ENCODE results near the gene TBC1D25.

The TBC1D25 gene

GRCh38 chrX:48539345-48540027 lies at the start of gene TBC1D25:
Gene TBC1D25 (plus strand): TSS chrX:48539714. CDS start chrX:48539798, 84 bp downstream.
- peak; percentile 96 for DNase-seq (ENCODE audit: low read depth)

DNA sequence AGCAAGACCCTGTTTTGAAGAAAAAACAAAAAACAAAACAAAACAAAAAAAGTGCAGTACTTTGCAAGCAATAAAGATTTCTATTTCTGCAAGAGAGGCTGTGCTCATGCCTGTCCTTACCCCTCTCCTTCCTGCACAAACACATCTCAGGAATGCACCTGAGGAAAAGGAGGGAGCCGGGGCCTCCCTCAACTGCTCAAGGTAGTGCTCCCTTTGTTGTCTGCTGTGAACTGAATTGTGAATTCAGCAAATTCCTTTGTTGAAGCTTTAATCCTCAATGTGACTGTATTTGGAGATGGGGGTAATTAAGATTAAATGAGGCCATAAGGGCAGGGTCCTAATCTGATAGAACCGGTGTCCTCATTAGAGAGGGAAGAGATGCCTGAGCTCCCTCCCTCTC lies 49.6 kb upstream of the TBC1D25 start:
- DNase-seq (ENCODE audit: low read depth): no peak

DNA sequence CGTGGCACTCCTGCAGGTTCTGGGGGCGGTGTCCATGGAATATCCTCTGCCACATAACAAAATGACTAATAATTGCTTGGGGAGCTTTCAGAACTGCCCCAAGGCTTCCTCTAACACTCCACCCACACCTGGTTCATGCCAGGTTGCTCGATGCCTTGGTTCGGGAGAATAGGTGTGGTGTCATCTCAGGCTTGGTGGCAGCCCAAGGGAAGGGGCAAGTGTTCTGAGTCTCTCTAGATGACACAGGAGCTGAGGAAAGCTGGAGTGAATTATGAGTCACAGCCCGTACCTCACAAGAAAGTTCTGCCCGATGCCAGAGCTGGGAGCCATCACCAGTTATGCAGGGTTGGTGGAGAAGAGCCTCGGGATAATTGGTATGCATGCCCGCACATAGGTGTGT lies 48.9 kb upstream of the TBC1D25 start:
- peak; percentile 24 for DNase-seq (ENCODE audit: low read depth)

GRCh38 chrX:48491809-48492208 lies 47.7 kb upstream of the TBC1D25 start:
- DNase-seq (ENCODE audit: low read depth): no peak

GRCh38 chrX:48492293-48492910 lies 47.1 kb upstream of the TBC1D25 start:
- DNase-seq (ENCODE audit: low read depth): peak; percentile 44

DNA sequence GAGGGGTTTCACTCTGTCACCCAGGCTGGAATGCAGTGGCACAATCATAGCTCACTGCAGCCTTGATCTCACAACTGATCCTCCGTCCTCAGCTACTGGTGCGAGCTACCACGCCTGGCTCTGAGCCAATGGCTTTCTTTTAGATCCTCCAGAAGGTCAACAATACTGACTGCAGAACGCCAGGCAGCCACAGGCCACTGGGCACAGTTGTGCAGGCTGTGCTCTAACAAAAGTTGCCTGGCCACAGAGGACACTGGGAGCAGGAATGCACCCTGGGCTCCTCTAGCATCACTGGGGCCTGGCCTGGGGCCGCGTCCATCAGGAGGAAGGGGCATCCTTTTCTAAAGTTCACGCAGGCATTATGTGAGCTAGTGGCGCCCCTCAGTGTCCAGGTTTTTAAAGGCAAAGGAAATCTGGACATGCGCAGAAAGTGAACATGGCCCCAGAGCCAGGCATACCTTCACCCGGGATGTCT lies 45.6 kb upstream of the TBC1D25 start:
- DNase-seq (ENCODE audit: low read depth): peak; percentile 47

GRCh38 chrX:48496660-48497059 lies 42.9 kb upstream of the TBC1D25 start:
- no peak for DNase-seq (ENCODE audit: low read depth)

DNA sequence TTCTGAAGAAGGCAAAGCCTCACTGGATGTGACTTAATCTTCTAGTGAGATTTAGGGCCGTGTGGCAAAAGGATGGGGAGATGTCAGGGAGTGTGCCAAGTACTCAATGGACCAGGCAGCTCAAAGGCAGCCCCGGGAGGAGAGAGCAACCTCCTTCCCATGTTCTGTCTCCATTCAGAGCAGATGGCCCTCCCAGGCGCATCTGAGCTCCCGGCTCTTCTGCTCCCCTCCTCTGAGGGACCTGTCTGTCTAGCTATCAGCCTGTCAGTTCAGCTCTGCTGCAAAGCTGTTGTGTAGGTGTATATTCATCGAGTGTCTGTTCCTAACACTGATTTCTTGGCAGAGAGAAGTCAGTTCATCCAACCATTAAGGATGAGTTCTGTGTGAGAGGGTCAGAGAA lies 41.6 kb upstream of the TBC1D25 start:
- DNase-seq (ENCODE audit: low read depth): no peak

- peak; percentile 59 for DNase-seq (ENCODE audit: low read depth)
Observed at GRCh38 chrX:48498374-48498809, 41.1 kb upstream of the TBC1D25 start.

DNA sequence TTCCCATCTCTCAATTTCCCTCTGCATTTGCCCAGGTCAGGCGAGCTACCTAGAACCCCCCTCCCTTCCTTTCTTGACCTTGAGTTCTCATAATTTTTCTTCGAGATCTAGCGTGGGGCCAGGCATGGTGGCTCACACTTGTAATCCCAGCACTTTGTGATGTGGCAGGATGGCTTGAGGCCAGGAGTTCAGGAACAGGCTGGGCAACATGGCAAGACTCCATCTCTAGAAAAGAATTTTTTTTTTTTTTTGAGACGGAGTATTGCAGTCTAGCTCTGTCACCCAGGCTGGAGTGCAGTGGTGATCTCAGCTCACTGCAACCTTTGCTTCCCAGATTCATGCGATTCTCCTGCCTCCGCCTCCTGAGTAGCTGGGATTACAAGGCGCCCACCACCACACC lies 35.3 kb upstream of the TBC1D25 start:
- no peak for DNase-seq (ENCODE audit: low read depth)

DNA sequence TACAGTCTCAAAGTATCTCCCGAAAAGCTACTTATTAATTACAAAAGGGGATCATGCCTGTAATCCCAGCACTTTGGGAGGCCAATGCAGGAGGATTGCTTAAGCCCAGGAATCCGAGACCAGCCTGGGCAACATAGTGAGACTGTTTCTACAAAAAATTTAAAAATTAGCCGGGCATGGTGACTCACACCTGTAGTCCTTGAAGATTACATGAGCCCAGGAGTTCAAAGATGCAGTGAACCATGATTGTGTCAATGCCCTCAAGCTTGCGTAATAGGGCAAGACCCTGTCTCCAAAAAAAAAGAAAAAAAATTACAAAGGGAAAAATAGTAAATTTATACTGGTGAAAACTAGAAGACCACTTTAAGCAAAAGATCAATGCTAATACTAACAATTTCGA lies 34.0 kb upstream of the TBC1D25 start:
- no peak for DNase-seq (ENCODE audit: low read depth)

GRCh38 chrX:48507246-48507645 lies 32.3 kb upstream of the TBC1D25 start:
- DNase-seq (ENCODE audit: low read depth): no peak

DNA sequence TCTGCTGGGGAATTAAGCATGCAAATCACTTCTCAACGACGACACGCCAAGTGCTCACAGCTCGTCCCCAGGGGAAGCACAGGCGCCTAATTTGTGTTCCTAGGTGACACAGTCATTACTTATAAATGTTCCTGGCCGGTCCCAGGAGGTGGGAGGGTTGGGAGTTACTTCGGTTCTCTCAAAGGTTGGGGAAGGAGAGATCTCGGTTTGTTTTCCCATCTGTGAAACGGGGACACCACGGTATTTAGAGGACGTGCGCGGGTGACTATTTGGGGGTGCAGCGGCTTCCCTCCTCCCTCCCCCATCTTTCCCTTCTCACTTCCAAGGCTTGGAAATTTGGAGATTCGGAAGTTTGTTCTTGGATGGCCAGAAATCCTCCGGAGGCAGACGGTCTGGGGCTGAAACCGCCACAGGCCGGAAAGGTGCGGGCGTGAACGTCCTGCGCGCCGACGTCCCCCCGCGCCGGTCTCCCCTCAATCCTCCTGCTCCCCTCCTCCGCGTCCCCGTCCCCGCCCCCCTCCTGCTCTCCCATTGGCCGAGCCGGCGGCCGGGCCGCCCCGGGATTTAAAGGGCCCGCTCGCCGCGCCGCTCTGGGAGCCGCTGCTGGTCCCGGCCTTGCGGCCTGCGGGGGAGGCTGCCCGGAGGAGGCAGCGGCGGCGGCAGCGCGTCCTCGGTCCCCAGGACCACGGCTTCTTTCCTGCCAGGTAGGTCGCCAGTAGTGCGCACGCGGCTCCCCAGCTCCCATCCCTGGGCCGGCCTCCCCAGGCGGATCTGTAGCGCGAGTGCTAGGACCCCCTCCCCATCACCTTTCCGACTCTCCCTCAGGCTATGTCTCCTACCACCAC lies 30.9 kb upstream of the TBC1D25 start, which contains the start of gene PORCN:
TSS of gene PORCN (plus strand) at position 593 of the 845 bp plus-strand sequence. CDS start 829 bp downstream, outside the sequence.
- peak; percentile 56 for DNase-seq (ENCODE audit: low read depth)

GRCh38 chrX:48509245-48509590 lies 30.3 kb upstream of the TBC1D25 start:
- DNase-seq (ENCODE audit: low read depth): no peak

DNA sequence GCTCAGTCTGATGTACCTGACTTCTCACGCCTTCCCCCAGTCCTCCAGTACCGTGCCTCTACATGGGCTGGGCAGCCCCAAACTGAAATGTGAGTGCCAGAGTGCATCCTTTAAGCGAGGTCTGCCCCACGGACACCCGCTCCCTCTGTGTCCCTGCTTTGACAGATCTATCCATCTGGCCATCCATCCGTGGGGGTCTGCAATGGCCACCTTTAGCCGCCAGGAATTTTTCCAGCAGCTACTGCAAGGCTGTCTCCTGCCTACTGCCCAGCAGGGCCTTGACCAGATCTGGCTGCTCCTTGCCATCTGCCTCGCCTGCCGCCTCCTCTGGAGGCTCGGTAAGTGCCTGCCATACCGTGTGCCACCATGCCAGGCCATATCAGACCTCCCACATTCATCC lies 29.9 kb upstream of the TBC1D25 start:
- no peak for DNase-seq (ENCODE audit: low read depth)

DNA sequence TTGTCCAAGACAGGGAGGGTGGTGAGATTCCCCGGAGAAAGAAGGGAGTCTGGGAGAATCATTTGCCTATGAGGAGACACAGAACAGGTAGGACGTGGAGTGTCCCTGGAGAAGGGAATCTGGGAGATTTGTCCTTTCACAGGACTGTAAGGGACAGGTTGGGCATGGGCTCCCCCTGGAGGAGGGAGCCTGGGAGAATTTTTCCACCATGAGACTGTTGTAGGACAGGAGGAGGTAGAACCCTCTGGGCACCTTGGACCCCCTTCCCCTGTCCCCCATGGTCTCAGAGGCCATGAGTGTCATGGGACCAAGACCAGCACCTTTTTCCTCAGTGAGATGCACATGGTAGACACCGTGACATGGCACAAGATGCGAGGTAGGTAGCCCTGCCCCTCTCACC lies 28.0 kb upstream of the TBC1D25 start:
- no peak for DNase-seq (ENCODE audit: low read depth)

GRCh38 chrX:48512371-48512935 lies 27.1 kb upstream of the TBC1D25 start:
- no peak for DNase-seq (ENCODE audit: low read depth)

DNA sequence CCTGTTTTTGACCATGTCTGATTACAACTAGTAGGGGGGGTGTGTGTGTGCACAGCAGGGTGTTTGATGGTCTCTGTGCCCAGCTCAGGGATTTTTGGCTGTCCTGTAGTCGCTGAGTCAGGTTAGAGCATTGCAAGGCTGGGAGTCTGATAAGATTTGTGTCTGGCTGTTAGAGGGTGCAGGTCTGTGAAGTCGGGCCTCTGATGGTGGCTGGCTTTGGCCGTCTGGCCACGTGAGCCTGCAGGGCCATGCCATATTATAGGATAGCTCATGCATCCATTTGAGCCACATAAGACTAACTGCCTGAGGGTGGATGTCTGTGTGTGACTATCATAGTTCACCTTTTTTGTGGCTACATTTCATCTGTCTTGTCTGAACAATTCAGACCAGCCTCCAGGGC lies 25.8 kb upstream of the TBC1D25 start:
- no peak for DNase-seq (ENCODE audit: low read depth)

- no peak for DNase-seq (ENCODE audit: low read depth)
Observed at GRCh38 chrX:48514126-48514806, 25.2 kb upstream of the TBC1D25 start.

GRCh38 chrX:48514868-48515460 lies 24.6 kb upstream of the TBC1D25 start:
- DNase-seq (ENCODE audit: low read depth): no peak

DNA sequence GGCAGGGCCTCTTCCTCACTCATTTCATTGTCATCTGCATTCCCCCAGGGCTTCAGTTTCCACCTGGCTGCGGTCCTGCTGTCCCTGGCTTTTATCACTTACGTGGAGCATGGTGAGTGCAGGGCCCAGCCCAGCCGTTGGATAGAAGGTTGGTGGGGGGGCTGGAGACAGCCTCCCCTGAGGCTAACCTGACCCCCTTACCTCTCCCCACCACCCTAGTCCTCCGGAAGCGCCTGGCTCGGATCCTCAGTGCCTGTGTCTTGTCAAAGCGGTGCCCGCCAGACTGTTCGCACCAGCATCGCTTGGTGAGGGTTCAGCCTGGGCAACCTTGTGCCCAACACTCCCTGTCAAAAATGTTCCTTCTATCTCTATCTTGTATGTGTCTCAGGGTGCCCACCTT lies 23.7 kb upstream of the TBC1D25 start:
- DNase-seq (ENCODE audit: low read depth): no peak
